ENCODE data around the gene LRRC8B.

DNA sequence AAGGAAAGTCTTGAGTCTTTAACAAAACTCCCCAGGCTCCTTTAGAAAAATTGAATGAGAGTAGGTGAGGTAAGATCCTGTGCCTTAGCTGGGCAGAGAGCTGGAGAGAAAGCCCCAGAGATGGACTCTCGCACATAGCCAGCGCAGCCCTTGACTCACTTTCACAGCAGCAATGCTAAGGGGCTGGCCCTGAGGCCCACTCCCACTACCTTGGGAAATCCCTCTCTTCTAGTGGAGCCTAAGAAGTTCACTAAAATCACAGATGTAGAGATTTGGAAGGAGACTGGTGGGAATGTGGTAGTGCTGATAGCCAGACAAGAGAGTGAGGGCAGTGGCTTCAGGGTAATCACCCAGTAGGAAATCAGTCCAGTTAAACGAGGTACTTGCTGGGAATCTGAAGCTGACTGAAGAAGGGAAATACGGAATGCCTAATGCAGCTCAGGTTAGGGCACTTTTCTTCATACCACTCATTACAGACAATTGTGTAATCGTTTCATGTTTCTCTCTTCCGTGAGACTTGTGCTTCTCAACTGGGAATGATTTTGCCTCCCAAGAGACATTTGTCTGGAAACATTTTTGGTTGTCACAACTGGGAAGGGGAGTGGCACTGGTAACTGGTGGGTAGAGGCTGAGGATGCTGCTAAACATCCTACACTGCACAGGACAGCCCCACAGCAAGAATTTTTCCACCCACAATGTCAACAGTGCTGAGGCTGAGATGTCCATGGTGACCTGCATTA is 65.9 kb downstream of the LRRC8B start:
- TF ChIP-seq, protein P1, sequence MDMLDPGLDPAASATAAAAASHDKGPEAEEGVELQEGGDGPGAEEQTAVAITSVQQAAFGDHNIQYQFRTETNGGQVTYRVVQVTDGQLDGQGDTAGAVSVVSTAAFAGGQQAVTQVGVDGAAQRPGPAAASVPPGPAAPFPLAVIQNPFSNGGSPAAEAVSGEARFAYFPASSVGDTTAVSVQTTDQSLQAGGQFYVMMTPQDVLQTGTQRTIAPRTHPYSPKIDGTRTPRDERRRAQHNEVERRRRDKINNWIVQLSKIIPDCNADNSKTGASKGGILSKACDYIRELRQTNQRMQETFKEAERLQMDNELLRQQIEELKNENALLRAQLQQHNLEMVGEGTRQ (IDR thresholded peaks at IDR 0.05; ENCODE audit: borderline replicate concordance, low read depth, low read length): no peak
- TF ChIP-seq RAD21 (IDR thresholded peaks at IDR 0.05; ENCODE audit: low read length): no peak
- TF ChIP-seq RFX5 (IDR thresholded peaks at IDR 0.05; ENCODE audit: low read length): no peak
- TF ChIP-seq FOXM1 (IDR thresholded peaks at IDR 0.05; ENCODE audit: low read depth): no peak
- TF ChIP-seq, protein P2, sequence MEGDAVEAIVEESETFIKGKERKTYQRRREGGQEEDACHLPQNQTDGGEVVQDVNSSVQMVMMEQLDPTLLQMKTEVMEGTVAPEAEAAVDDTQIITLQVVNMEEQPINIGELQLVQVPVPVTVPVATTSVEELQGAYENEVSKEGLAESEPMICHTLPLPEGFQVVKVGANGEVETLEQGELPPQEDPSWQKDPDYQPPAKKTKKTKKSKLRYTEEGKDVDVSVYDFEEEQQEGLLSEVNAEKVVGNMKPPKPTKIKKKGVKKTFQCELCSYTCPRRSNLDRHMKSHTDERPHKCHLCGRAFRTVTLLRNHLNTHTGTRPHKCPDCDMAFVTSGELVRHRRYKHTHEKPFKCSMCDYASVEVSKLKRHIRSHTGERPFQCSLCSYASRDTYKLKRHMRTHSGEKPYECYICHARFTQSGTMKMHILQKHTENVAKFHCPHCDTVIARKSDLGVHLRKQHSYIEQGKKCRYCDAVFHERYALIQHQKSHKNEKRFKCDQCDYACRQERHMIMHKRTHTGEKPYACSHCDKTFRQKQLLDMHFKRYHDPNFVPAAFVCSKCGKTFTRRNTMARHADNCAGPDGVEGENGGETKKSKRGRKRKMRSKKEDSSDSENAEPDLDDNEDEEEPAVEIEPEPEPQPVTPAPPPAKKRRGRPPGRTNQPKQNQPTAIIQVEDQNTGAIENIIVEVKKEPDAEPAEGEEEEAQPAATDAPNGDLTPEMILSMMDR (IDR thresholded peaks at IDR 0.05): no peak
- no peak for TF ChIP-seq EZH2phosphoT487 (IDR thresholded peaks at IDR 0.05; ENCODE audit: borderline replicate concordance, low read depth)
- no peak for TF ChIP-seq EP300 (IDR thresholded peaks at IDR 0.05; ENCODE audit: borderline replicate concordance in 1 of 2, low read depth in 1 of 2, low read length in 1 of 2)
- TF ChIP-seq GABPA (IDR thresholded peaks at IDR 0.05; ENCODE audit: low read depth): no peak
- TF ChIP-seq TAF1 (IDR thresholded peaks at IDR 0.05; ENCODE audit: borderline replicate concordance, low read depth, low read length): no peak
- TF ChIP-seq, protein P3, sequence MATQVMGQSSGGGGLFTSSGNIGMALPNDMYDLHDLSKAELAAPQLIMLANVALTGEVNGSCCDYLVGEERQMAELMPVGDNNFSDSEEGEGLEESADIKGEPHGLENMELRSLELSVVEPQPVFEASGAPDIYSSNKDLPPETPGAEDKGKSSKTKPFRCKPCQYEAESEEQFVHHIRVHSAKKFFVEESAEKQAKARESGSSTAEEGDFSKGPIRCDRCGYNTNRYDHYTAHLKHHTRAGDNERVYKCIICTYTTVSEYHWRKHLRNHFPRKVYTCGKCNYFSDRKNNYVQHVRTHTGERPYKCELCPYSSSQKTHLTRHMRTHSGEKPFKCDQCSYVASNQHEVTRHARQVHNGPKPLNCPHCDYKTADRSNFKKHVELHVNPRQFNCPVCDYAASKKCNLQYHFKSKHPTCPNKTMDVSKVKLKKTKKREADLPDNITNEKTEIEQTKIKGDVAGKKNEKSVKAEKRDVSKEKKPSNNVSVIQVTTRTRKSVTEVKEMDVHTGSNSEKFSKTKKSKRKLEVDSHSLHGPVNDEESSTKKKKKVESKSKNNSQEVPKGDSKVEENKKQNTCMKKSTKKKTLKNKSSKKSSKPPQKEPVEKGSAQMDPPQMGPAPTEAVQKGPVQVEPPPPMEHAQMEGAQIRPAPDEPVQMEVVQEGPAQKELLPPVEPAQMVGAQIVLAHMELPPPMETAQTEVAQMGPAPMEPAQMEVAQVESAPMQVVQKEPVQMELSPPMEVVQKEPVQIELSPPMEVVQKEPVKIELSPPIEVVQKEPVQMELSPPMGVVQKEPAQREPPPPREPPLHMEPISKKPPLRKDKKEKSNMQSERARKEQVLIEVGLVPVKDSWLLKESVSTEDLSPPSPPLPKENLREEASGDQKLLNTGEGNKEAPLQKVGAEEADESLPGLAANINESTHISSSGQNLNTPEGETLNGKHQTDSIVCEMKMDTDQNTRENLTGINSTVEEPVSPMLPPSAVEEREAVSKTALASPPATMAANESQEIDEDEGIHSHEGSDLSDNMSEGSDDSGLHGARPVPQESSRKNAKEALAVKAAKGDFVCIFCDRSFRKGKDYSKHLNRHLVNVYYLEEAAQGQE (IDR thresholded peaks at IDR 0.05; ENCODE audit: low read depth, low read length): no peak
- no peak for TF ChIP-seq JUND (IDR thresholded peaks at IDR 0.05)
- TF ChIP-seq, protein P4, sequence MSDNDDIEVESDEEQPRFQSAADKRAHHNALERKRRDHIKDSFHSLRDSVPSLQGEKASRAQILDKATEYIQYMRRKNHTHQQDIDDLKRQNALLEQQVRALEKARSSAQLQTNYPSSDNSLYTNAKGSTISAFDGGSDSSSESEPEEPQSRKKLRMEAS (IDR thresholded peaks at IDR 0.05; ENCODE audit: low read depth): no peak
- TF ChIP-seq RXRA (IDR thresholded peaks at IDR 0.05; ENCODE audit: borderline replicate concordance, low read depth): no peak
- no peak for TF ChIP-seq NFIC (IDR thresholded peaks at IDR 0.05; ENCODE audit: borderline replicate concordance)
